Measurements from ENCODE around the gene EPOP. TPM values are rescaled to one million over a fixed set of nuclear protein-coding genes. Genes with fewer than 3 reads are reported as not detected.

EPOP gene
- total RNA-seq, 2 donors from 2014 or later: 3.2 to 5.0 TPM

- no peaks in the 10 kb centered on the region for H3K27me3 ChIP-seq (ENCODE audit: control insufficient read depth, insufficient read depth, low read length, poor library complexity, severe bottlenecking)
- no peaks in the 10 kb centered on the region for H3K9me3 ChIP-seq (ENCODE audit: control insufficient read depth, low read length)
- H3K27ac ChIP-seq (ENCODE audit: low read depth, low read length): no peak overlapping the region
- Mint-ChIP-seq H3K4me1 (peaks cover 2% of the 10 kb centered on the region), H3K4me3 (no peak overlapping the region), H3K27me3 (ENCODE audit: insufficient read depth) (peaks cover 3% of the 10 kb centered on the region), H3K36me3 (ENCODE audit: low read depth) (peaks cover 53% of the 10 kb centered on the region), H3K9me3 (no peaks in the 10 kb centered on the region), H3K27ac (no peak overlapping the region)
- no peak overlapping the region for H3K9ac ChIP-seq (ENCODE audit: extremely low read depth, low read length, poor library complexity, severe bottlenecking)
- peaks cover 66% of the 10 kb centered on the region for H3K36me3 ChIP-seq (ENCODE audit: control insufficient read depth, insufficient read depth, low read length)
- H3K4me1 ChIP-seq (ENCODE audit: control insufficient read depth, insufficient read depth, low read length): no peaks in the 10 kb centered on the region
- DNase-seq: no peak
- WGBS, 2 experiments (ENCODE audit: insufficient coverage in 1 of 2, insufficient read length in 1 of 2): 92 to 96% methylated on average over 9 to 18 of the region's 18 CpGs
- no peak for TF ChIP-seq CTCF (conservative IDR thresholded peaks at IDR 0.05)
- H3K4me3 ChIP-seq (ENCODE audit: low read length): no peak overlapping the region
These were observed 41.7 kb upstream of the EPOP start for GRCh38 chr17:38716368-38717005.

GRCh38 chr17:38715216-38715943 is 40.6 kb upstream of the EPOP start:
- Histone ChIP-seq H3K9ac (ENCODE audit: extremely low read depth, low read length, poor library complexity, severe bottlenecking) (no peak overlapping the region), H3K4me3 (ENCODE audit: low read length) (no peak overlapping the region), H3K4me1 (ENCODE audit: control insufficient read depth, insufficient read depth, low read length) (peaks cover 2% of the 10 kb centered on the region), H3K9me3 (ENCODE audit: control insufficient read depth, low read length) (no peaks in the 10 kb centered on the region), H3K27ac (ENCODE audit: low read depth, low read length) (no peak overlapping the region), H3K27me3 (ENCODE audit: control insufficient read depth, insufficient read depth, low read length, poor library complexity, severe bottlenecking) (no peaks in the 10 kb centered on the region), H3K36me3 (ENCODE audit: control insufficient read depth, insufficient read depth, low read length) (peaks cover 65% of the 10 kb centered on the region)
- Mint-ChIP-seq H3K27ac (no peak overlapping the region), H3K4me3 (no peak overlapping the region), H3K4me1 (peaks cover 5% of the 10 kb centered on the region), H3K36me3 (ENCODE audit: low read depth) (peaks cover 50% of the 10 kb centered on the region), H3K27me3 (ENCODE audit: insufficient read depth) (no peaks in the 10 kb centered on the region), H3K9me3 (no peaks in the 10 kb centered on the region)
- TF ChIP-seq CTCF (conservative IDR thresholded peaks at IDR 0.05): no peak
- 86 to 88% methylated on average over 1 to 9 of the region's 9 CpGs for whole genome bisulfite sequencing, 2 experiments (ENCODE audit: insufficient coverage in 1 of 2, insufficient read length in 1 of 2)
- DNase-seq: no peak

GRCh38 chr17:38713456-38714075 is 38.8 kb upstream of the EPOP start:
- no peak for DNase-seq
- Histone ChIP-seq H3K9ac (ENCODE audit: extremely low read depth, low read length, poor library complexity, severe bottlenecking) (no peak overlapping the region), H3K9me3 (ENCODE audit: control insufficient read depth, low read length) (no peaks in the 10 kb centered on the region), H3K4me3 (ENCODE audit: low read length) (no peak overlapping the region), H3K36me3 (ENCODE audit: control insufficient read depth, insufficient read depth, low read length) (peaks cover 75% of the 10 kb centered on the region), H3K27ac (ENCODE audit: low read depth, low read length) (no peak overlapping the region), H3K27me3 (ENCODE audit: control insufficient read depth, insufficient read depth, low read length, poor library complexity, severe bottlenecking) (no peaks in the 10 kb centered on the region), H3K4me1 (ENCODE audit: control insufficient read depth, insufficient read depth, low read length) (peaks cover 9% of the 10 kb centered on the region)
- Mint-ChIP-seq H3K27me3 (ENCODE audit: insufficient read depth) (no peaks in the 10 kb centered on the region), H3K36me3 (ENCODE audit: low read depth) (peaks cover 62% of the 10 kb centered on the region), H3K9me3 (no peaks in the 10 kb centered on the region), H3K27ac (no peak overlapping the region), H3K4me1 (peaks cover 15% of the 10 kb centered on the region), H3K4me3 (no peak overlapping the region)
- TF ChIP-seq CTCF (conservative IDR thresholded peaks at IDR 0.05): no peak
- WGBS, 2 experiments (ENCODE audit: insufficient coverage in 1 of 2, insufficient read length in 1 of 2): 93 to 94% methylated on average over 8 to 11 of the region's 11 CpGs

Measured in endodermal cell (in vitro differentiated cells).